Measurements from ENCODE around the gene PHIP. TPM values are rescaled to one million over a fixed set of nuclear protein-coding genes. Genes with fewer than 3 reads are reported as not detected.

The PHIP gene
- total RNA-seq, 1 experiment from 2014 or later, result 21.2 TPM

GRCh38 chr6:78967191-78967590, 110.9 kb downstream of the PHIP start:
- no TSS peak for BruUV-seq (replicated peaks)
- Histone ChIP-seq H3K4me1 (ENCODE audit: insufficient read depth, low read length) (no peaks in the 10 kb centered on the region), H3K9ac (ENCODE audit: low read length) (no peak overlapping the region), H3K4me2 (ENCODE audit: low read length) (no peak overlapping the region), H2AFZ (ENCODE audit: low read length) (no peak overlapping the region), H3K9me3 (ENCODE audit: low read length) (no peaks in the 10 kb centered on the region), H3K27me3 (ENCODE audit: low read length) (no peaks in the 10 kb centered on the region), H3K9me2 (replicated peaks; ENCODE audit: low read length) (no peaks in the 10 kb centered on the region), H3K79me2 (ENCODE audit: low read length) (no peaks in the 10 kb centered on the region), H4K20me1 (ENCODE audit: low read length) (no peaks in the 10 kb centered on the region), H3K27ac (ENCODE audit: low read length) (no peak overlapping the region), H3F3A (ENCODE audit: low read length, unreplicated experiment) (no peaks in the 10 kb centered on the region), H3K36me3 (ENCODE audit: low read depth, low read length) (peaks cover 37% of the 10 kb centered on the region), H3K4me3 (ENCODE audit: low read length) (no peak overlapping the region)
- ATAC-seq (no peak), DNase-seq (no peak)
- intact Hi-C loops (cut with micrococcal nuclease), result no loop called here
- TF ChIP-seq EZH2 (IDR thresholded peaks at IDR 0.05; ENCODE audit: low read length, unreplicated experiment), result no peak
- TF ChIP-seq CTCF (conservative IDR thresholded peaks at IDR 0.05; ENCODE audit: low read depth, low read length), result no peak
- no peak for TF ChIP-seq EZH2phosphoT487 (IDR thresholded peaks at IDR 0.05; ENCODE audit: borderline replicate concordance, low read length)
- ChIA-PET CTCF (no interaction called here), POLR2A (ENCODE audit: unreplicated experiment) (no interaction called here)

- TF ChIP-seq EZH2phosphoT487 (IDR thresholded peaks at IDR 0.05; ENCODE audit: borderline replicate concordance, low read length) (no peak), EZH2 (IDR thresholded peaks at IDR 0.05; ENCODE audit: low read length, unreplicated experiment) (no peak), CTCF (conservative IDR thresholded peaks at IDR 0.05; ENCODE audit: low read depth, low read length) (no peak)
- H3K4me1 ChIP-seq (ENCODE audit: insufficient read depth, low read length), result no peaks in the 10 kb centered on the region
Measured at GRCh38 chr6:78966542-78966941, 111.5 kb downstream of the PHIP start.

GRCh38 chr6:78962448-78962847, 115.6 kb downstream of the PHIP start:
- intact Hi-C loops (cut with micrococcal nuclease), result no loop called here
- POLR2A ChIA-PET (ENCODE audit: unreplicated experiment), result no interaction called here
- H3K36me3 ChIP-seq (ENCODE audit: low read depth, low read length), result peaks cover 17% of the 10 kb centered on the region
- no peaks in the 10 kb centered on the region for H3K27me3 ChIP-seq (ENCODE audit: low read length)
- no peaks in the 10 kb centered on the region for H3F3A ChIP-seq (ENCODE audit: low read length, unreplicated experiment)
- H3K4me3 ChIP-seq (ENCODE audit: low read length), result no peak overlapping the region
- ATAC-seq (no peak), DNase-seq (no peak)
- H3K79me2 ChIP-seq (ENCODE audit: low read length), result no peaks in the 10 kb centered on the region
- BruUV-seq (replicated peaks), result no TSS peak
- H3K9ac ChIP-seq (ENCODE audit: low read length), result no peak overlapping the region
- CTCF ChIA-PET, result no interaction called here
- no peak overlapping the region for H2AFZ ChIP-seq (ENCODE audit: low read length)
- H3K4me1 ChIP-seq (ENCODE audit: insufficient read depth, low read length), result no peaks in the 10 kb centered on the region
- H3K9me2 ChIP-seq (replicated peaks; ENCODE audit: low read length), result no peaks in the 10 kb centered on the region
- no peak overlapping the region for H3K4me2 ChIP-seq (ENCODE audit: low read length)
- TF ChIP-seq CTCF (conservative IDR thresholded peaks at IDR 0.05; ENCODE audit: low read depth, low read length), result no peak
- TF ChIP-seq EZH2 (IDR thresholded peaks at IDR 0.05; ENCODE audit: low read length, unreplicated experiment), result no peak
- TF ChIP-seq EZH2phosphoT487 (IDR thresholded peaks at IDR 0.05; ENCODE audit: borderline replicate concordance, low read length), result no peak
- H4K20me1 ChIP-seq (ENCODE audit: low read length), result no peaks in the 10 kb centered on the region
- no peaks in the 10 kb centered on the region for H3K9me3 ChIP-seq (ENCODE audit: low read length)
- no peak overlapping the region for H3K27ac ChIP-seq (ENCODE audit: low read length)

More at GRCh38 chr6:78966542-78966941, 111.5 kb downstream of the PHIP start:
- no peaks in the 10 kb centered on the region for H3K9me2 ChIP-seq (replicated peaks; ENCODE audit: low read length)
- intact Hi-C loops (cut with micrococcal nuclease), result no loop called here
- POLR2A ChIA-PET (ENCODE audit: unreplicated experiment), result no interaction called here
- no peaks in the 10 kb centered on the region for H3K27me3 ChIP-seq (ENCODE audit: low read length)
- peaks cover 37% of the 10 kb centered on the region for H3K36me3 ChIP-seq (ENCODE audit: low read depth, low read length)
- H3K4me2 ChIP-seq (ENCODE audit: low read length), result no peak overlapping the region
- no peak overlapping the region for H3K27ac ChIP-seq (ENCODE audit: low read length)
- H3F3A ChIP-seq (ENCODE audit: low read length, unreplicated experiment), result no peaks in the 10 kb centered on the region
- no peaks in the 10 kb centered on the region for H3K79me2 ChIP-seq (ENCODE audit: low read length)
- H3K9ac ChIP-seq (ENCODE audit: low read length), result no peak overlapping the region
- no peak overlapping the region for H3K4me3 ChIP-seq (ENCODE audit: low read length)
- no peak for ATAC-seq
- CTCF ChIA-PET, result no interaction called here
- no TSS peak for BruUV-seq (replicated peaks)
- no peak for DNase-seq
- H2AFZ ChIP-seq (ENCODE audit: low read length), result no peak overlapping the region
- no peaks in the 10 kb centered on the region for H3K9me3 ChIP-seq (ENCODE audit: low read length)
- H4K20me1 ChIP-seq (ENCODE audit: low read length), result no peaks in the 10 kb centered on the region

Measured in PC-3 (cell line).